Stimulated activated CD8-positive, alpha-beta memory T cell treated with anti-CD3 and anti-CD28 coated beads, Interleukin-2, amount 100 ng/mL, for 48 hours (primary cell): ENCODE results near the gene CDH13.
A peak's percentile ranks its signal among the peaks of the same experiment; 100 is the strongest.

Experiments used
- DNase-seq, 2 donors: peaks; one replicate each; pipeline ENCODE4 v3.0.0-alpha.2; 2020; ENCODE audit warnings: low read depth in 2 of 2

The CDH13 gene

GRCh38 chr16:82628088-82628423, 1.3 kb downstream of the CDH13 start:
- DNase-seq = no peak

DNA sequence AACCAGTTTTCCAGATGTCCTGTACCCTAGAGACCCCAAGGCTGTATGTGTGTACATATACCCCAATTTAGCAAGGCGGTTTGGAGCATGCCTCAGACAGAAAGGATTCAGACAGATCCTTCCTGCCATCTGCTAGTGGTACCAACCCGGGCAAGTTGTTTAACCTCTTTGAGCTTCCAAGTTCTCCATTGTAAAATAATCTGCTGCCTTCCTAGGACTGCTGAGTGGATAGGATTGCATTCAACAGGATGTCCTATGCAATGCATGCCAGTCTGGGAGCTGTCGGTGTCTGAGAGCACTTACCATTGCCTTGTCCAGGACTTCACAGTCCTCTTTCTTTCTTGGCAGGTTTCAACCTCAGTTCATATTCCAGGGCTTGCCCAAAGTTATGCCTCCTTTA, 1.9 kb downstream of the CDH13 start:
- DNase-seq = no peak

DNA sequence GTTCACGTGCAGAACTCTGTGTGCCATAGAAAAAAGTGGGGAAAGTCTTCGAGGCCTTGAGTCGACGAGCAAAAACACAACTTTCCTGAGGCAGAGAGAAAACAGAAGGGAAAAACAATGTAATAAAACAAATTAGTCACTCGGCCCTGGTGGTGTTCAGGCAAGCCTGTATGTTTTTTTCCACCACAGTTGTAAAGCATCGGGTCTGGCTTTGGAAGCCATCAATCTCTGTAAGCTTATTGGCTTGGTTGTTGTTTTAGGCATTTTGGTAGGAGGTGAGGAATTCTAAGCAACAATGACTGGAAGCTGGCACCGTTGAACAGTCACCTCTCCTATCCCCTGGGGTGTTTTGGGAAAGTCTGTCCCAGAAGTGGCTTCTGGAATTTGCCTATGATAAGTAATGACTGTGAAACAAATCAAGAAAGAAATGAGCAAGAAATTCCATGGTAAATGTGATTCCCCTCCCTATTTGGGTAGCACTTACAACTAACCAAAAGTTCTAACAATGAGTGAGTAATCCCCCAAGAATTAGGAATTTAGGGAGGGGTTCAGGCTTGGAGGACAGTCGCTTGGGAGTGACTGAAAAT, 2.8 kb downstream of the CDH13 start:
- no peak for DNase-seq

GRCh38 chr16:82630219-82630618, 3.5 kb downstream of the CDH13 start:
- DNase-seq = no peak

DNA sequence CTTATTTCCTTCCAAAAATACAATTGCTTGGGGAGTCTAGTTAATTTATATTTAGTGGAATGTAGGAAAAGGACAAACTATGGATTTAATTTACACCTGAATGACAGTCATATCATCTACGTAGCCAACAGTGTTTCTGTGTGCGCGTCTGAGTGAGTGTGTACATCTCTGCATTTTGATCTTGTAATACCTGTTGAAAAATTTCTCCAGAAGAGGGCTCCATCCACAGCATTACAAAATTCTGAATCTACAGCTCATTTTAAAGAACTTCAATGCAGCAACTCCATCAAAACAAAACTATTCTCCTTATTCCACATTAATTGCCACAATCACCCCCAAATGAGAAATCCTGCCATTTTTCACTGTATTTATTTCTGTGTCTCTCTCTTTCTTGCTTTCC, 3.9 kb downstream of the CDH13 start:
- DNase-seq = no peak

GRCh38 chr16:82631701-82632685, 5.2 kb downstream of the CDH13 start:
- no peak for DNase-seq

- DNase-seq = no peak
Observed at GRCh38 chr16:82633964-82634600, 7.3 kb downstream of the CDH13 start.

DNA sequence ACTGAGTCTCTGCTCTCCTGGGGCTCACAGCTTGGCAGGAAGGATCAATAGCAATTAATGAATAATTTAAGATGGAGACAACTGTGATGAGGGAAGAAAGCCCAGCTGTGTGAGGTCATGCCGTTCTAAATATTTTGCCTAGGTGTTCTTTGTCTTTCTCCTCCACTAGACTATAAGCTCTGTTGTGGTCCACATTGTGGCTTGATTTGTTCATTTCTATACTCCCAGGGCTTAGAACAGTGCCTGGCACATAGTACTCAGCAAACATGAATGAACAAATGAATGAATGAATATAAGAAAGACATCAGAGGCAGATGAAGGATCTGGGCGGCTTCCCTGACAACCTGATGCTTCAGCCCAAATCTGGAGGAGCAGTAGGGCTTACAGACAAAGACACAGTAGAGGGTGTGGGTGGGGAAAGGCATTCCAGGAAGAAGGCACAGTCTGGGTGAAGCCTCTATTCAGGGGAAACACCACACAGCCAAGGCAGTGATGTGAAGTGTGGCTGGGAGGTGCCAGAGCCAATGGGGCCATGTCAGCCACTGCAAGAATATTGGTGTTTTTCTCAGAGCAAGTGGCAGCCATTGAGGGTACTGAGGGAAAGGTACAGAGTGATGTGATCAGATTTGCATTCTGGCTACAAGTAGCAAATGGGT, 8.3 kb downstream of the CDH13 start:
- DNase-seq = no peak

- no peak for DNase-seq
Observed at GRCh38 chr16:82636485-82636884, 9.7 kb downstream of the CDH13 start.

- DNase-seq = no peak
Observed at GRCh38 chr16:82636958-82637357, 10.2 kb downstream of the CDH13 start.

DNA sequence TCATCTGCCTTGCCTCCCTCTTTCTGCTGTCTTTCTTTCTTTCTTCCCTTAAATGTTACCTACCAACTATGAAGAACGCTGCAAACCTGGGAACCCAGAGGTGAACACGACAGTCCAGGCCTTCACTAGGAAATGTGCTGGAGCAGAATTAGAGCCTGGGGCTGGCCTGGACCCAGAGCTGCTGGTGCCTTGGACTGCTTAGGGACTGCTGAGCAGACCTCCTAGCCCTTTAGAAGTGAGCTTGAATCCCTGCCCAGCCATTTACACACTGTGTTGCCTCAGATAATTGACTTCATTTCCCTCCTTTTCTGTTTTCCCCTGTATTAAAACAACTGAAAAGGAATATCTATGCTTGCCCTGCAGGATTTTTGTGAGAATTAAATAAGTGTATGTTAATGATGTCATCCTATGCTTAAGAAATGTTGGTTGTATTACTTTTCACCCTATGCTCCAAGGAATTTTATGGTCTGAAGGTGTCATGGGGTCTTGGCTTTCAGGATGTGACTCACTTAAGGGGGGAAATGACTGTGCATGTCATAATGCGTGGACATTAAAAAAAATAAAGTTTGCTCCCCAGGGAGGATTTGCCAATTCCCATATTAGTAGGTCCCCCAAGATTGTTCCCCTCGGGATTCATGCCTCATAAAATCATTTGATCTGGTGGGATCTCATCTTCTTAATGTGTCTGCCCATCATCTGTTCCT, 11.5 kb downstream of the CDH13 start:
- DNase-seq = no peak

DNA sequence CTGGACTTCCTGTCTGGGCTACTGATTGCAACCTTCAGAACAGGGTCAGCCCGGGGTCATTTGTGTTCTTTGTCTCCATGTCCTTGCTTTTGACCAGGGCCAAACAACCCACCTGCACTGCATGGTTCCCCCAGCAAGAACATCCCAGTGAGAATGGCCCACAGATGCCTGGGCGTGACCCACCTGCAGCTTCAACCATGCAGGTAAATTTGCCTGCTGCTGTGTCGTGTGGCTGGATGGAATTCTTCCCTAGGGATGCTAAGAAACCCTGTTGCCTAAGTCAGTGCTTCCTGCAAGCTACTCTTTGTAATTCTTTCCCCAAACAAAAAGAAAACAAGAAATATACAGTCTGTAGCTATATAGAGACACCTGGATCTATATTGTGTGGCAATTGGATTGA, 12.5 kb downstream of the CDH13 start:
- no peak for DNase-seq

- peak; percentile 23 to 31 for DNase-seq
Observed at GRCh38 chr16:82639666-82640336, 13.0 kb downstream of the CDH13 start.

DNA sequence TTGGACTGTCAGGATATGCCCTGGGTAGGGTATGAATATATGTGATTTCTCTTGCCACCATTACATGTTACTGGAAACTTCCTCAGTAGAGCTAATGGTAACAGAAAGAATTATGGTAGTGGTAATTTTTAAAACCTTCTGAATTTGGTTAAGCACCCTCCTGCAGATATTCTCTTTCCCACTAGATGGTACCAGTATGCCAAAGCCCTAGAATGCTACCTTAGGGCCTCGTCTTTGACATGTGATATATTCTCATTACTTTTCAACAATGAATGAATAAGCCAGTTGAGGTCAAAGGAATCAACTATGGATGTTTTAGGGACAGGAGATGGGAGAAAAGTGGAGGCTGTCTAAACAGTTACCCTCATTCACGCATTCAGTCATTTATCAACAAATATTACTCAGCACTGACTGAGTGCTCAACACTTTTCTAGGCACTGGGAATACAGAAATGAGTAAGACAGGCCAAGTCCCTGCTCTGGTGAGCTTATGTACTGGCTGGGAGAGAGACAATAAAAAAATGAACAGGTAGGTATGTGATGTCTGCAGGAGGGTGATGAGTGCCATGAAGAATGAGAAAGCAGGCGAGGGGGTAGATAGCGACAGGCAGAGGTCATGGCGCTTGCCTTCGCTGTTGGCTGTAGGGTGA, 14.7 kb downstream of the CDH13 start:
- DNase-seq = no peak

GRCh38 chr16:82643136-82643535, 16.4 kb downstream of the CDH13 start:
- no peak for DNase-seq

- no peak for DNase-seq
Observed at GRCh38 chr16:82643936-82644630, 17.3 kb downstream of the CDH13 start.

DNA sequence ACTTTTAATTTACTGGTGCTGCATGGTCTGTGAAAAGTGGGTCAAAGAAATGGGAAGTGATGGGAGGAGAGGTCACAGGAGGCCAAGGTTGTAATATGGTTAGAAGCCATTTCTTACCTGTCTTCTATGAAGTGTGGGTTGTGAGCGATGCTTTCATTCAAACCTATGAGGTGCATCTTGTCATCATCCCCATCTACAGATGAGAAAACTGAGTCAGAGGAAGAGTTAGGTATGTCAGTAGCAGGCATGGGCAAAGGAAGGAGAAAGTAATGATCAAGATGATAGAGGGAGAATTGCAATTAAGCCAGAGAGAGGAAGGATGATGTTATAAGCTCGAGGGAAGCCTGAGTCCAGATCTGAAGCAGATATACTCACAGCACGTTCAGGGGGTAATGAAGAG, 19.7 kb downstream of the CDH13 start:
- DNase-seq = no peak

- DNase-seq = no peak
Observed at GRCh38 chr16:82649766-82650165, 23.0 kb downstream of the CDH13 start.

DNA sequence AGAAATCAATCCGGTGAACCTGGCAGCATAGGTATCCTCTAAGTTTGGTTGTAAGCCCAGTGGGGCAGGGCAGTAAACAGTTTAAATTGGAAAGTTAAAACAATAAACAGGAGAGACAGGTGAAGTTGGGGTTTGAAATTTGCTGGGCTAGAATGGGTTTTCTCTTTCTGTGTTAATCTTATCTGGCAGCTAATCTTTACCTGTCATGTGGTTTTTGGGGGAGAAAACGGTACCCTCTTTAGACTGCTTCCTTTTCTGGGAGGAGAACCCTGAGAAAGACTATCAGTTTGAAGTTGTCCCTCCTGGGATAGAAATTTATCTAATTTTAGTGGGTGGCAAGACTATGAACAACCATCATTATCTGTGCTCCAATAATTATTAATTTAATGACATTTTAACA, 24.0 kb downstream of the CDH13 start:
- no peak for DNase-seq
